ENCODE results near the gene CLCC1. TPM values are rescaled to one million over a fixed set of nuclear protein-coding genes. Genes with fewer than 3 reads are reported as not detected.
"Not testable (repeated sequence)": the region's sequence is repeated elsewhere in the genome, so short reads cannot be mapped to it uniquely, and the experiment has no call there.

The CLCC1 gene
- 38.6 and 51.5 TPM in 2 replicates for total RNA-seq (2014; rRNA removed; shearing (Covaris generic); ENCODE audit: low replicate concordance)

- in situ Hi-C loops (cut with HindIII; ENCODE audit: low pct_unique_long_range_greater_than_20kb, low sequenced_read_pairs): no loop called here
- DNase-seq (ENCODE audit: low read depth): peak; percentile 93
Measured at GRCh38 chr1:108963052-108963686, at the start of gene CLCC1. CLCC1 (minus strand) TSS chr1:108963484; CDS start chr1:108950437, 13,047 bp downstream.

- no peak for DNase-seq (ENCODE audit: low read depth)
- in situ Hi-C loops (cut with HindIII; ENCODE audit: low pct_unique_long_range_greater_than_20kb, low sequenced_read_pairs): no loop called here
Measured at GRCh38 chr1:109011335-109011734, 48.1 kb upstream of the CLCC1 start.

- in situ Hi-C loops (cut with HindIII; ENCODE audit: low pct_unique_long_range_greater_than_20kb, low sequenced_read_pairs); DNase-seq (ENCODE audit: low read depth): not testable (repeated sequence)
Measured at GRCh38 chr1:108996622-108997021, 33.3 kb upstream of the CLCC1 start.

DNA sequence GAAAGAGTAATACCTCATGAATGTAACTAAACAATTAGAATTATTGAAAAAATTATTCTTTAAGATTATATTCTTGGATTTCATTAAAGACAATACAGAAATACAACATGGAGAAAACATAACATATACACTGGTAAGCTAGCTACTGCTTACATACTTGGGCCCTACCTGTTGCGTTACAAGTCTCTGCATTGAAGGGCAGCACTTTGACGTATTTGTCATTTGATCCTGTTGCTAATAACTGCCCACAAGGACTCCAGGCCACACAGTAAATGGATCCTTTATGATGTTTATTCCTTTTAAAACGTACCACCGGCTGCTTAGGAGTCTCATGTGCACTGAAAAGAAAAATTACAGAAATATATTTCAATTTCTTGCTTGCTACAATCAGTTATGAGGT, 19.8 kb upstream of the CLCC1 start:
- no peak for DNase-seq (ENCODE audit: low read depth)
- in situ Hi-C loops (cut with HindIII; ENCODE audit: low pct_unique_long_range_greater_than_20kb, low sequenced_read_pairs): no loop called here

- in situ Hi-C loops (cut with HindIII; ENCODE audit: low pct_unique_long_range_greater_than_20kb, low sequenced_read_pairs): no loop called here
- no peak for DNase-seq (ENCODE audit: low read depth)
Measured at GRCh38 chr1:108976658-108977057, 13.4 kb upstream of the CLCC1 start.

DNA sequence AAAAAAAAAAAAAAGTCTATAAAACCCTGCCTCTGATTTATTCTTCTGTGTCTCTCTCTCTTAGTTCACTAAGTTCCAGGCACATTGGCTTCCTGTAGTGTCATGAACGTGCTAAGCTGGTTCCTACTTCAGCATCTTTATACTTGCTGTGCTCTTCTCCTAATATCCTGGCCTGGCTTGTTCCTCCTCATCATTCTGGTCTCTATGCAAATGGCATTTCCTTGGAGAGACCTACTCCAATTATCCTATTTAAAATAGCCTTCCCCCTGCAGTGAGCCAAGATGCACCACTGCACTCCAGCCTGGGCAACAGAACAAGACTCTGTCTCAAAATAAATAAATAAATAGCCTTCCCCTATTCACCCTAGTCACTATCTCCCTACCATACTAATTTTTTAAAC, 9.7 kb upstream of the CLCC1 start:
- DNase-seq (ENCODE audit: low read depth): no peak
- in situ Hi-C loops (cut with HindIII; ENCODE audit: low pct_unique_long_range_greater_than_20kb, low sequenced_read_pairs): no loop called here

DNA sequence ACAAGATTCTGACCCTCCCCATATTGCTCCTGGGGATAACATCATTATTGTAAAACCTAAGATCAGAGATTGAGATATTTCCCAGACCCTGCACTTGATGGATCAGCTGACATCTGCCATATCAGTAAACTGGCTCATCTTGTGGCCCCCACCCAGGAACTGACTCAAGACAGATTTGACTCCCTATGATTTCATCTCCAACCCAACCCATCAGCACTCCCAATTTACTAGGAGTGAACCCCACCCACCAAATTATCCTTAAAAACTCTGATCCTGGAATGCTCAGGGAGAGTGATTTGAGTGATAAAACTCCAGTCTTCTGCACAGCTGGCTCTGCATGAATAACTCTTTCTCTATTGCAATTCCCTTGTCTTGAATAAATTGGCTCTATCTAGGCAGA, 6.1 kb upstream of the CLCC1 start:
- in situ Hi-C loops (cut with HindIII; ENCODE audit: low pct_unique_long_range_greater_than_20kb, low sequenced_read_pairs): no loop called here
- DNase-seq (ENCODE audit: low read depth): no peak

DNA sequence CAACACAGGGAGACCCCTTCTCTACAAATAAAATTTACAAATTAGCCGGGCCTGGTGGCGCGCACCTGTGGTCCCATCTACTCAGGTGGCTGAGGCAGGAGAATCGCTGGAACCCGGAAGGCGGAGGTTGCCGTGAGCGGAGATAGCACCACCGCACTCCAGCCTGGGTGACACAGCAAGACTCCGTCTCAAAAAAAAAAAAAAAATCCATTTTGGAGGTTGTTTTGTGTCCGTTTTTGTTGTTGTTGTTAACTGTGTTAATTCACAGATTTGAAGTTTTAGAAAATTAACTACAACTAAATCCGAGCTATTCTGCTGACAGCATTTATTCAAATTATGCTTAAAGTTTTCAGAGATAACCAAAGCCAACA, 618 bp downstream of the CLCC1 start:
- in situ Hi-C loops (cut with HindIII; ENCODE audit: low pct_unique_long_range_greater_than_20kb, low sequenced_read_pairs): no loop called here
- no peak for DNase-seq (ENCODE audit: low read depth)

DNA sequence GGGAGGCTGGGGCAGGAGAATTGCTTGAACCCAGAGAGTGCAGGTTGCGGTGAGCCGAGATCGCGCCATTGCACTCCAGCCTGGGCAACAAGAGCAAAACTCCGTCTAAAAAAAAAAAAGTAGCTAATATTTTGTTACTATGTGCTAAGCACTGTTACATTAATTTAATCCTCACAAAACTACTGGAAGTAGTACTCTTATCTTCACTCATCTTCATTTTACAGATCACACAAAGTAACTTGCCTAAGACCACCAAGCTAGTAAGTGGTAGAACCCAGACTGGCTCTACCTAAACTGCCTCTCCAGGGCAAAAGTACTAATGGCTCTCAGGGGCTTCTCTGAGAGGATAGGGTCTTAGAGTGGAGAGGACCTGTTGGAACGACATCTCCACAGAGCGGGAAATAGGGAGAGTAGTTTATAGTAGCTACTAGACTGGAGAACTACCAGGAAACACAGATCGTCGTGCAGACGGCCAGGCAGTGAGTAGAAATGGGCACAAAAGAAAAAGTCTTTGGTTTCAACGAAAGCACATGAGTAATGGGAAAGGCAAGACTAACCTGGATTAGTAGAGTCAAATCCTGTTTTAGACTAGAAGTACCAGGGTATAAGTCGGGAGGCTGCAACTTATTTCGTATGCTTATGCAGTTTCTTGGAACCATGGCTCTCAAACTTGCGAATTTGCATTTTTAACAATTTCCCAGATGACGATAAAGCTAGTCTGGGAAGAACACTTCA, 1.4 kb downstream of the CLCC1 start:
- DNase-seq (ENCODE audit: low read depth): peak; percentile 14
- in situ Hi-C loops (cut with HindIII; ENCODE audit: low pct_unique_long_range_greater_than_20kb, low sequenced_read_pairs): no loop called here

DNA sequence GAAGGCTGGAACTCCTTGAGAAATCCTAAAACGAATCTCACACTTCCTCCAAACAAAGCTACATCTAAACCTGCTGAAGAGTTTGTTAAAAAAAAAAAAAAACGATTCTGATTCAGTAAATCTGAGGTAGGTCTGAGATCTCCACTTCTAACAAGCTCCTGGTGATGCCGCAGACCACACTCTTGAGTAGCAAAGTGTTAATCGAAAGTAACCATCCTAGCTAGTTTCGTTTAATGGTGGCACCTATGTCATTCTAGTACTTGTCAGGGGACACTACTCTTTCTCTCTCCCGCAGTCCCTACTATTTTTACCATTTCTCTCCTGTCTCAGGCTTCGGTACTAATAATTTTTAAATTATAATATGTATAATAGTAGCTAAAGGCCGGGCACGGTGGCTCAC, 2.1 kb downstream of the CLCC1 start:
- in situ Hi-C loops (cut with HindIII; ENCODE audit: low pct_unique_long_range_greater_than_20kb, low sequenced_read_pairs): no loop called here
- DNase-seq (ENCODE audit: low read depth): no peak

- in situ Hi-C loops (cut with HindIII; ENCODE audit: low pct_unique_long_range_greater_than_20kb, low sequenced_read_pairs): no loop called here
- no peak for DNase-seq (ENCODE audit: low read depth)
Measured at GRCh38 chr1:108960719-108961118, 2.6 kb downstream of the CLCC1 start.

DNA sequence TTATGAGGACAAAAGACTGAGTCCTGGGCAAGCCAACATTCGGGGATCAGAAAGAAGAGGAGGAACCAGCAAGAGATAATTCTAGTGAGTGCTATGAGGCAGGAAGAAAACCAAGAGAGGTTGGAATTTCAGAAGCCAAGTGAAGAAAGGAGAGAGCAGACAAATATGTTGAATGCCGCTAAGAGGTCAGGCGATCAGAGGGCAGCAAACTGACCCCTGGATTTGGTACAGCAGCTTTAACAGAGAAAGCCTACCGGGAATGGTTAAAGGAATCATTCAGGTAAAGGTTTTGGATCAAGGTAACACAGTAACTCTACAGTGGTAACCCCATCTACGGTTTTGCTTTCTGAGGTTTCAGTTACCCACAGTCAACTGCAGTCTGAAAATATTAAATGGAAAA, 5.4 kb downstream of the CLCC1 start:
- no peak for DNase-seq (ENCODE audit: low read depth)

DNA sequence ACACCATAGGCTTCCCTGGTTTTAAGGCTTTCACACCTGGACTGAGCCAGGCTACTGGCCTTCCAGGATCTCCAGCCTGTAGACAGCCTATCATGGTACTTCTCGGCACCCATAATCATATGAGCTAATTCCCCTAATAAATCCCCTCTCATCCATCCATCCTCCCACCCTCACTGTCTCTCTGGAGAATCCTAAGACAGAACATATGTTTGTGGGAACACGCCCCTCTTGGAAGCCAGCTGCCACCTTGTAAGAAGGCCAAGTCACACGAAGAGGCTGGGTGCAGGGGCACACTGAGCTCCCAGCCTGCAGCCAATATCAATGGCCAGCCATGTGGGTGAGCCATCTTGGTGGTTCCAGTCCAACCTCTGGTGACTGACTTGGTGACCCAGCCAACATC, 7.4 kb downstream of the CLCC1 start:
- no peak for DNase-seq (ENCODE audit: low read depth)

More for the DNA sequence above, 5.4 kb downstream of the CLCC1 start:
- in situ Hi-C loops (cut with HindIII; ENCODE audit: low pct_unique_long_range_greater_than_20kb, low sequenced_read_pairs): no loop called here

GRCh38 chr1:108955111-108955510, 8.2 kb downstream of the CLCC1 start:
- in situ Hi-C loops (cut with HindIII; ENCODE audit: low pct_unique_long_range_greater_than_20kb, low sequenced_read_pairs): no loop called here
- DNase-seq (ENCODE audit: low read depth): no peak

More for the DNA sequence above, 7.4 kb downstream of the CLCC1 start:
- in situ Hi-C loops (cut with HindIII; ENCODE audit: low pct_unique_long_range_greater_than_20kb, low sequenced_read_pairs): no loop called here

DNA sequence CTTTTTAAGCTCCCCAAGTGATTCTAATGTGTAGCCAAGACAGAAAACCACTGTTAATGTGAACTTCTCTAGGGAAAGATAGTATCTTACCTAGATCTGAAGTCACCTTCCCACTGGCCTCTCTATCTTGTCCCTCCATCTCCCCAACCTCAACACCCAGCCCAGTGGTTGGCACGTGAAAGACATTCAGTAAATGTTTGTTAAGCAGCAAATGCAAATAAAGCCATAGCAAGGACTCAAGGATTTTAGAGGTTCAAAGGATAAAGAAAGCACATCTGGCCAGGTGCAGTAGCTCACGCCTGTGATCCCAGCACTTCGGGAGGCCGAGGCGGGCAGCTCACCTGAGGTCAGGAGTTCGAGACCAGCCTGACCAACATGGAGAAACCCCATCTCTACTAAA, 9.8 kb downstream of the CLCC1 start:
- DNase-seq (ENCODE audit: low read depth): no peak
- in situ Hi-C loops (cut with HindIII; ENCODE audit: low pct_unique_long_range_greater_than_20kb, low sequenced_read_pairs): no loop called here

GRCh38 chr1:108951242-108951641, 12.0 kb downstream of the CLCC1 start:
- DNase-seq (ENCODE audit: low read depth): no peak
- in situ Hi-C loops (cut with HindIII; ENCODE audit: low pct_unique_long_range_greater_than_20kb, low sequenced_read_pairs): no loop called here

- in situ Hi-C loops (cut with HindIII; ENCODE audit: low pct_unique_long_range_greater_than_20kb, low sequenced_read_pairs): no loop called here
- DNase-seq (ENCODE audit: low read depth): no peak
Measured at GRCh38 chr1:108949044-108949443, 14.2 kb downstream of the CLCC1 start.

- in situ Hi-C loops (cut with HindIII; ENCODE audit: low pct_unique_long_range_greater_than_20kb, low sequenced_read_pairs): no loop called here
- DNase-seq (ENCODE audit: low read depth): no peak
Measured at GRCh38 chr1:108947871-108948525, 15.3 kb downstream of the CLCC1 start.

DNA sequence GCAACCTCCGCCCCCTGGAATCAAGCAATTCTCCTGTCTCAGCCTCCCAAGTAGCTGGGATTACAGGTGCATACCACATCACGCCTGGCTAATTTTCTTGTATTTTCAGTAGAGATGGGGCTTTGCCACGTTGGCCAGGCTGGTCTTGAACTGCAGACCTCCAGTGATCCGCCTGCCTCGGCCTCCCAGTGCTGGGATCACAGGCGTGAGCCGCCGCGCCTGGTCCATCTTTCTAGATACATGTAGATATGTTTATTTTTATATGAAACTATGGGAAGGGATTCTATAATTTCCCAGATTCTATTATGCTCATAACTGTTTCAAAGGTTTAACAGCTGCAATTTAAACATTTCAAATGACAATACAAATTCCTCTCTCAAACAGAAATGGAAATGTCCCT, 27.1 kb downstream of the CLCC1 start:
- in situ Hi-C loops (cut with HindIII; ENCODE audit: low pct_unique_long_range_greater_than_20kb, low sequenced_read_pairs): no loop called here
- DNase-seq (ENCODE audit: low read depth): no peak

Measured in Caki2 (cell line).